Fibroblast of lung (primary cell): Measurements from ENCODE around the gene ARHGAP44. TPM values are rescaled to one million over a fixed set of nuclear protein-coding genes. Genes with fewer than 3 reads are reported as not detected.

Source experiments
- DNase-seq, 2 donors: peaks; one replicate each; pipeline versions ENCODE4 v3.0.0 to v3.0.0-alpha.2; 2010; ENCODE audit warnings: low read depth in 2 of 2
- H2AFZ ChIP-seq: 2 replicates; pipeline ENCODE4 v1.5.1; 2012; ENCODE audit warnings: low read length, control low read depth, inconsistent platforms
- H3K27ac ChIP-seq: 2 replicates; pipeline ENCODE4 v1.5.1; 2011; ENCODE audit warnings: low read length, control low read depth; ENCODE audit not compliant: insufficient read depth
- H3K27me3 ChIP-seq: 2 replicates; pipeline ENCODE4 v1.5.1; 2011; ENCODE audit warnings: mild to moderate bottlenecking, low read length; ENCODE audit not compliant: control insufficient read depth, insufficient read depth
- H3K36me3 ChIP-seq: 2 replicates; pipeline ENCODE4 v1.5.1; 2011; ENCODE audit warnings: low read length; ENCODE audit not compliant: control insufficient read depth, insufficient read depth
- H3K4me1 ChIP-seq: 2 replicates; pipeline ENCODE4 v1.5.1; 2011; ENCODE audit warnings: low read length; ENCODE audit not compliant: control insufficient read depth, insufficient read depth; ENCODE audit errors: extremely low read depth
- H3K4me2 ChIP-seq: 2 replicates; pipeline ENCODE4 v1.5.1; 2011; ENCODE audit warnings: low read length, control low read depth; ENCODE audit not compliant: insufficient read depth; ENCODE audit errors: extremely low read depth
- H3K4me3 ChIP-seq, 4 experiments: fragments of 200-600 bp in 1 of 4; sonication (generic) in 1 of 4; replicated peaks in 1 of 4; 2 replicates each; pipeline ENCODE4 v1.5.1; 2011 to 2016; ENCODE audit warnings: low read length in 4 of 4, low read depth in 3 of 4, mild to moderate bottlenecking in 3 of 4, control low read depth in 2 of 4, inconsistent platforms in 1 of 4, mixed read lengths in 1 of 4; ENCODE audit not compliant: insufficient read depth in 1 of 4; ENCODE audit errors: control extremely low read depth in 1 of 4
- H3K79me2 ChIP-seq: 2 replicates; pipeline ENCODE4 v1.5.1; 2012; ENCODE audit warnings: mild to moderate bottlenecking, low read length, inconsistent platforms; ENCODE audit not compliant: control insufficient read depth, insufficient read depth
- H3K9ac ChIP-seq: 2 replicates; pipeline ENCODE4 v1.5.1; 2011; ENCODE audit warnings: mild to moderate bottlenecking, low read length, control low read depth; ENCODE audit not compliant: insufficient read depth
- H3K9me3 ChIP-seq: 2 replicates; pipeline ENCODE4 v1.5.1; 2012; ENCODE audit warnings: low read depth, low read length; ENCODE audit not compliant: control insufficient read depth, insufficient read depth
- H4K20me1 ChIP-seq: 2 replicates; pipeline ENCODE4 v1.5.1; 2011; ENCODE audit warnings: low read length; ENCODE audit not compliant: control insufficient read depth, insufficient read depth; ENCODE audit errors: extremely low read depth
- CTCF ChIP-seq, 2 donors: IDR thresholded peaks in 1 of 2; conservative IDR thresholded peaks in 1 of 2; 1 replicate in 1 of 2; 2 replicates in 1 of 2; pipeline ENCODE4 v1.5.1; 2011 to 2012; ENCODE audit warnings: low read length in 2 of 2, control low read depth in 1 of 2, inconsistent platforms in 1 of 2, low read depth in 1 of 2, mild to moderate bottlenecking in 1 of 2
- EZH2 ChIP-seq: IDR thresholded peaks from 2 replicates; pipeline ENCODE4 v1.5.1; 2012; ENCODE audit warnings: low read length, control low read depth, mild to moderate bottlenecking; ENCODE audit errors: missing control alignments
- polyA plus RNA-seq, 2 donors: library from polyadenylated mRNA; depleted of rRNA in 1 of 2; stranded (reverse) in 1 of 2; unstranded in 1 of 2; fragments of >200 nt; gene quantifications; 2 replicates each; pipeline ENCODE4 v1.2.1, GENCODE V29; 2011 to 2012; ENCODE audit warnings: missing spikeins in 1 of 2
- total RNA-seq: library from RNA; depleted of rRNA; stranded (reverse); fragments of >200 nt; gene quantifications from 2 replicates; pipeline ENCODE4 v1.2.1, GENCODE V29; 2014

Gene ARHGAP44
- total and polyA plus RNA-seq, 2 donors (not counting 1 experiment from before 2014, with no cell fraction given) = 0.48 to 1.7 TPM

GRCh38 chr17:12993631-12994030, 204.3 kb downstream of the ARHGAP44 start:
- TF ChIP-seq EZH2 (no peak), CTCF (conservative IDR thresholded peaks at IDR 0.05 in 1 of 2, IDR thresholded peaks at IDR 0.05 in 1 of 2; ENCODE audit: low read depth in 1 of 2, low read length in 2 of 2) (no peak)
- Histone ChIP-seq H3K27ac (no peak overlapping the region), H3K27me3 (no peaks in the 10 kb centered on the region), H2AFZ (no peak overlapping the region), H3K4me2 (no peak overlapping the region), H3K36me3 (peaks cover 28% of the 10 kb centered on the region), H3K79me2 (no peaks in the 10 kb centered on the region), H3K9ac (no peak overlapping the region), H3K4me3 (no peak overlapping the region), H4K20me1 (no peaks in the 10 kb centered on the region), H3K9me3 (no peaks in the 10 kb centered on the region), H3K4me1 (no peaks in the 10 kb centered on the region)
- DNase-seq = no peak

- no peak for TF ChIP-seq CTCF (conservative IDR thresholded peaks at IDR 0.05 in 1 of 2, IDR thresholded peaks at IDR 0.05 in 1 of 2; ENCODE audit: low read depth in 1 of 2, low read length in 2 of 2)
- no peak for TF ChIP-seq EZH2
- peaks cover 30% of the 10 kb centered on the region for H3K36me3 ChIP-seq
Measured at GRCh38 chr17:12994341-12995074, 205.2 kb downstream of the ARHGAP44 start.

GRCh38 chr17:12995106-12995895, 206.0 kb downstream of the ARHGAP44 start:
- Histone ChIP-seq H3K27me3 (no peaks in the 10 kb centered on the region), H3K9me3 (no peaks in the 10 kb centered on the region), H3K4me3 (no peak overlapping the region), H3K9ac (no peak overlapping the region), H2AFZ (no peak overlapping the region), H3K4me1 (no peaks in the 10 kb centered on the region), H3K4me2 (no peak overlapping the region), H3K27ac (no peak overlapping the region), H3K36me3 (peaks cover 33% of the 10 kb centered on the region), H3K79me2 (no peaks in the 10 kb centered on the region), H4K20me1 (no peaks in the 10 kb centered on the region)
- no peak for DNase-seq
- TF ChIP-seq EZH2 (no peak), CTCF (conservative IDR thresholded peaks at IDR 0.05 in 1 of 2, IDR thresholded peaks at IDR 0.05 in 1 of 2; ENCODE audit: low read depth in 1 of 2, low read length in 2 of 2) (no peak)

More at GRCh38 chr17:12994341-12995074, 205.2 kb downstream of the ARHGAP44 start:
- Histone ChIP-seq H2AFZ (no peak overlapping the region), H3K27me3 (no peaks in the 10 kb centered on the region), H3K79me2 (no peaks in the 10 kb centered on the region), H3K27ac (no peak overlapping the region), H3K9me3 (no peaks in the 10 kb centered on the region), H3K4me3 (no peak overlapping the region), H3K4me2 (no peak overlapping the region), H3K9ac (no peak overlapping the region), H3K4me1 (no peaks in the 10 kb centered on the region), H4K20me1 (no peaks in the 10 kb centered on the region)
- DNase-seq = no peak
